IPS-18a (cell line): ENCODE data around the gene SLC9A7.

Experiments used
- H3K27ac ChIP-seq: one replicate; pipeline ENCODE4 v1.5.1; 2013; ENCODE audit warnings: low read length
- H3K27me3 ChIP-seq: one replicate; pipeline ENCODE4 v1.6.1; 2013; ENCODE audit warnings: mild to moderate bottlenecking, low read length; ENCODE audit not compliant: control insufficient read depth, insufficient read depth
- H3K36me3 ChIP-seq: one replicate; pipeline ENCODE4 v1.6.1; 2013; ENCODE audit warnings: low read depth, low read length; ENCODE audit not compliant: control insufficient read depth
- H3K4me1 ChIP-seq: one replicate; pipeline ENCODE4 v1.6.1; 2013; ENCODE audit warnings: low read depth, low read length; ENCODE audit not compliant: control insufficient read depth
- H3K4me3 ChIP-seq: one replicate; pipeline ENCODE4 v1.5.1; 2013; ENCODE audit warnings: low read length
- H3K9ac ChIP-seq: one replicate; pipeline ENCODE4 v1.6.1; 2013; ENCODE audit warnings: mild to moderate bottlenecking, low read length, moderate library complexity
- H3K9me3 ChIP-seq: one replicate; pipeline ENCODE4 v1.6.1; 2013; ENCODE audit warnings: low read depth, low read length; ENCODE audit not compliant: control insufficient read depth

SLC9A7 gene

DNA sequence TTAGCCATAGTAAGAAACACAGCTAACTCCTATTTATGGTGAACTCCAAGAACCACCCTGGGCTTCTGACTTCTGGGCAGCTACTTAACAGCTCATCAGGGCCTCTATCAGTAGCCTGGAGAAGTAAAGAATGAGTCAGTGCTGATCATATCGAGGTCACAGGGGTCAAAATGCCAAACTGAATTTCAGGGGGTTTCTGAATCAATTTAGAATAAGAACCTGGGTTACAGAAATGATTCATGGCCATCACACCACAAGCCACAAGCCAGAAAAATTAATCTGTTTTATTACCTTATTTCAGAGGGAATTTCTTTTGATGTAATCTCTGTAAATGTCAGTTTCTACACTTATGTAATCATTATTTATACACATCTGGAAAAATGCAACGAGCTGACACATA, 121.0 kb downstream of the SLC9A7 start:
- Histone ChIP-seq H3K4me3 (no peak overlapping the region), H3K27me3 (no peaks in the 10 kb centered on the region), H3K4me1 (no peaks in the 10 kb centered on the region), H3K36me3 (no peaks in the 10 kb centered on the region), H3K9ac (no peak overlapping the region), H3K27ac (no peak overlapping the region), H3K9me3 (peaks cover 3% of the 10 kb centered on the region)

GRCh38 chrX:46636223-46636622, 122.7 kb downstream of the SLC9A7 start:
- H3K27me3 ChIP-seq: no peaks in the 10 kb centered on the region

GRCh38 chrX:46635186-46635585, 123.7 kb downstream of the SLC9A7 start:
- Histone ChIP-seq H3K27ac (no peak overlapping the region), H3K9ac (no peak overlapping the region), H3K36me3 (no peaks in the 10 kb centered on the region)

More at GRCh38 chrX:46636223-46636622, 122.7 kb downstream of the SLC9A7 start:
- Histone ChIP-seq H3K9ac (no peak overlapping the region), H3K4me1 (no peaks in the 10 kb centered on the region), H3K27ac (no peak overlapping the region), H3K36me3 (no peaks in the 10 kb centered on the region), H3K9me3 (peaks cover 3% of the 10 kb centered on the region), H3K4me3 (no peak overlapping the region)

GRCh38 chrX:46634577-46634976, 124.3 kb downstream of the SLC9A7 start:
- Histone ChIP-seq H3K27ac (no peak overlapping the region), H3K27me3 (no peaks in the 10 kb centered on the region), H3K9me3 (peaks cover 3% of the 10 kb centered on the region), H3K36me3 (no peaks in the 10 kb centered on the region), H3K4me1 (no peaks in the 10 kb centered on the region), H3K9ac (no peak overlapping the region), H3K4me3 (no peak overlapping the region)

More at GRCh38 chrX:46635186-46635585, 123.7 kb downstream of the SLC9A7 start:
- Histone ChIP-seq H3K4me1 (no peaks in the 10 kb centered on the region), H3K27me3 (no peaks in the 10 kb centered on the region), H3K9me3 (peaks cover 3% of the 10 kb centered on the region), H3K4me3 (no peak overlapping the region)

DNA sequence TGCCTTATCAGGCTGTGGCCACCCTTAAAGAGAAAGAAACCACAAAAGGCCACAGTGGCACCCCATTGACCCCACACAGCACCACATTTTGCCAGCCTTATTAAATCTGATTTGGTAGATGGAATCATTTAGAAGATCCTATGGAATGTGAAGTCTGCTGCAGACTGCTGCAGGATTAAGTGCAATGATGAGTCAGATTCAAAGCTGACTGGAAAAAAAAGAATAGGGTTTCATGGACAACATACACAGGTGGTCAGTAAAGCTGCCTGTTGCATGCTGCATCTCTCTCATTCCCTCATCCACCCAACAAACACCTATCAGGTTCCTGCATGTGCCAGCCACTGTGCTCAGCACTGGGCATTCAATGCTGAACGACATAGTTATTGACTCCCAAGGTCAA, 128.8 kb downstream of the SLC9A7 start:
- H3K9ac ChIP-seq: no peak overlapping the region
- no peak overlapping the region for H3K27ac ChIP-seq

GRCh38 chrX:46628460-46629371, 130.2 kb downstream of the SLC9A7 start:
- H3K4me3 ChIP-seq: no peak overlapping the region
- H3K4me1 ChIP-seq: no peaks in the 10 kb centered on the region
- H3K27ac ChIP-seq: no peak overlapping the region
- H3K9me3 ChIP-seq: no peaks in the 10 kb centered on the region
- H3K9ac ChIP-seq: no peak overlapping the region
- no peaks in the 10 kb centered on the region for H3K27me3 ChIP-seq
- H3K36me3 ChIP-seq: no peaks in the 10 kb centered on the region

More for the DNA sequence above, 128.8 kb downstream of the SLC9A7 start:
- no peaks in the 10 kb centered on the region for H3K4me1 ChIP-seq
- no peak overlapping the region for H3K4me3 ChIP-seq
- H3K27me3 ChIP-seq: no peaks in the 10 kb centered on the region
- no peaks in the 10 kb centered on the region for H3K36me3 ChIP-seq
- H3K9me3 ChIP-seq: no peaks in the 10 kb centered on the region

GRCh38 chrX:46627711-46628419, 131.1 kb downstream of the SLC9A7 start:
- H3K9me3 ChIP-seq: no peaks in the 10 kb centered on the region
- no peaks in the 10 kb centered on the region for H3K36me3 ChIP-seq
- H3K27ac ChIP-seq: no peak overlapping the region
- no peaks in the 10 kb centered on the region for H3K4me1 ChIP-seq
- no peak overlapping the region for H3K9ac ChIP-seq
- H3K4me3 ChIP-seq: no peak overlapping the region
- no peaks in the 10 kb centered on the region for H3K27me3 ChIP-seq

- Histone ChIP-seq H3K9me3 (no peaks in the 10 kb centered on the region), H3K4me1 (no peaks in the 10 kb centered on the region)
Measured at GRCh38 chrX:46627062-46627461, 131.9 kb downstream of the SLC9A7 start.

DNA sequence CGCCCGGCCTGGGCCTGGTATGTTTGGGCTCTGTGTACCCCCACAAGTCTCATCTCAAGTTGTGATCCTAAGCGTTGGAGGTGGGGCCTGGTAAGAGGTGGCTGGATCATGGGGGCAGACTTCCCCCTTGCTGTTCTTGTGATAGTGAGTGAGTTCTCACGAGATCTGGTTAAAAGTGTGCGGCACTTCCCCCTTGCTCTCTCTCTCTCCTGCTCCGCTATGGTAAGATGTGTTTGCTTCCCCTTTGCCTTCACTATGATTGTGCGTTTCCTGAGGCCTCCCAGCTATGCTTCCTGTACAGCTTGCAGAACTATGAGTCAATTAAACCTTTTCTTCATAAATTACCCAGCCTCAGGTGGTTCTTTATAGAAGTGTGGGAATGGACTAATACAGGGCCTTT, 132.4 kb downstream of the SLC9A7 start:
- H3K27me3 ChIP-seq: no peaks in the 10 kb centered on the region
- no peaks in the 10 kb centered on the region for H3K9me3 ChIP-seq
- H3K4me3 ChIP-seq: no peak overlapping the region
- no peaks in the 10 kb centered on the region for H3K4me1 ChIP-seq
- no peak overlapping the region for H3K27ac ChIP-seq
- H3K36me3 ChIP-seq: no peaks in the 10 kb centered on the region
- H3K9ac ChIP-seq: no peak overlapping the region

More at GRCh38 chrX:46627062-46627461, 131.9 kb downstream of the SLC9A7 start:
- H3K36me3 ChIP-seq: no peaks in the 10 kb centered on the region
- H3K27me3 ChIP-seq: no peaks in the 10 kb centered on the region
- no peak overlapping the region for H3K27ac ChIP-seq
- H3K4me3 ChIP-seq: no peak overlapping the region
- no peak overlapping the region for H3K9ac ChIP-seq

DNA sequence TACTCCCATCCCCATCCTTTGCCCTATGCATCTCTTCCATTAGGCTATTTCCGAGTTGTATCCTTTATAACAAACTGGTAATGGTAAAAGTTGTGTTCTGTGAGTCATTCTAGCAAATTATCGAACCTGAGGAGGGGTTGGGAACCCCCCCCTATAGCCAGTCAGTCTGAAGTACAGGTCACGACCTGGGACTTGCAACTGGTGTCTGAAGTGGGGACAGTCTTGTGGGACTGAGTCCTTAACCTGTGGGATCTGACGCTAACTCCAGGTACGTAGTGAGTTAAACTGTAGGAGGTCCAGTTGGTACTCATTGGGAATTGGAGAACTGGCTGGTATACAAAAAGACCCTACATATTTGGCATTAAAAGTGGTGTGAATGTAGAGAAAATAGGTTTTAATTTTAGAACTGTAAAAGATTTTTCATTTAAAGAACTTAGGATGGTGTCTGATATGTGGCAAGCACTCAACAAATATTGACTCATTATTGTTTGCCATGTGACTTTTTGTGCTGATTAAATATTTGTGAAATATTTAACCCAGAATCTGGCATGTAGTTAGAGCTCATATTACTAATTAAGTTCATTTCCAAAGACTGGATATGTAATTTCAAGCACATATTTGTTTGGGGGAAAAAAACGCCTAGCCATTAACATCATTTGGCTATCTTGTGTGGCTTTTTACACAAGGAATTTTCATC, 134.7 kb downstream of the SLC9A7 start:
- no peak overlapping the region for H3K4me3 ChIP-seq

GRCh38 chrX:46621572-46621971, 137.3 kb downstream of the SLC9A7 start:
- H3K36me3 ChIP-seq: peaks cover 3% of the 10 kb centered on the region
- no peak overlapping the region for H3K27ac ChIP-seq
- peaks cover 9% of the 10 kb centered on the region for H3K9me3 ChIP-seq
- no peak overlapping the region for H3K4me3 ChIP-seq
- H3K9ac ChIP-seq: no peak overlapping the region
- no peaks in the 10 kb centered on the region for H3K27me3 ChIP-seq
- H3K4me1 ChIP-seq: no peaks in the 10 kb centered on the region

More for the DNA sequence above, 134.7 kb downstream of the SLC9A7 start:
- no peak overlapping the region for H3K27ac ChIP-seq
- no peaks in the 10 kb centered on the region for H3K27me3 ChIP-seq
- H3K36me3 ChIP-seq: no peaks in the 10 kb centered on the region
- no peaks in the 10 kb centered on the region for H3K4me1 ChIP-seq
- peaks cover 3% of the 10 kb centered on the region for H3K9me3 ChIP-seq
- H3K9ac ChIP-seq: no peak overlapping the region
